Keratinocyte (primary cell): Measurements from ENCODE around the gene TBC1D14.

Experiments
- EZH2 ChIP-seq: IDR thresholded peaks from one replicate; pipeline ENCODE4 v1.6.1; 2012; ENCODE audit warnings: inconsistent platforms, mild to moderate bottlenecking, low read length, moderate library complexity
- TF ChIP-seq, protein P1 (sequence below), 3 experiments: IDR thresholded peaks in 1 of 3; conservative IDR thresholded peaks in 1 of 3; optimal IDR thresholded peaks in 1 of 3; 2 replicates in 2 of 3; 3 replicates in 1 of 3; pipeline versions ENCODE3 to v1.5.1; 2011; ENCODE audit warnings: low read length in 3 of 3, mild to moderate bottlenecking in 3 of 3, moderate library complexity in 2 of 3, control low read depth in 1 of 3, inconsistent platforms in 1 of 3; ENCODE audit not compliant: insufficient read depth in 2 of 3; ENCODE audit errors: extremely low read depth in 1 of 3

DNA sequence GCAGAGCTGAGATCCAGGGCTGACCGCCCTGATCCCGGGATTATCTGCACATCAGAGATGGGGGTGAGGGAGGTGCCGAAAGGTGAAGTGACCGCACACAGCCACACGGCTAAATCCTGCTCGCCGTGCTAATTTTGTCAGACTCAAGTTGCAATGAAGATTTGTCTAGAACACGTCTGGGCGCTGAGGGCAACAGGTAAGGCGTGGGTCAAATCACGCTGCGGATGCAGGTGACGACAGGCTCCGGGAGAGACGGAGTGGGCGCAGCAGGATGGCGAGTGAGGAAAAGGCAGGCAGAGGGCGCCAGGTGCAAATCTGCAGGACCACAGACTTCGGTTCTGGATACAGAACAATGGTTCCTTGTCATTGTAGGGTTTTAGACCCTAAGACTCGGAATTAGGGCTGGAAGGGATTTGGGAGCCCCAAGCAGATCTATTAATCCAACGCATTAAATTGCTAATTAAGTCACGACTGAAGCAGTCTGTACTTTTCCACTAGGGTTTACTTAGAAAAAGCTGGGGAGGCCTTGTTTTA lies 1.9 kb upstream of the TBC1D14 start:
- TF ChIP-seq, protein P1, sequence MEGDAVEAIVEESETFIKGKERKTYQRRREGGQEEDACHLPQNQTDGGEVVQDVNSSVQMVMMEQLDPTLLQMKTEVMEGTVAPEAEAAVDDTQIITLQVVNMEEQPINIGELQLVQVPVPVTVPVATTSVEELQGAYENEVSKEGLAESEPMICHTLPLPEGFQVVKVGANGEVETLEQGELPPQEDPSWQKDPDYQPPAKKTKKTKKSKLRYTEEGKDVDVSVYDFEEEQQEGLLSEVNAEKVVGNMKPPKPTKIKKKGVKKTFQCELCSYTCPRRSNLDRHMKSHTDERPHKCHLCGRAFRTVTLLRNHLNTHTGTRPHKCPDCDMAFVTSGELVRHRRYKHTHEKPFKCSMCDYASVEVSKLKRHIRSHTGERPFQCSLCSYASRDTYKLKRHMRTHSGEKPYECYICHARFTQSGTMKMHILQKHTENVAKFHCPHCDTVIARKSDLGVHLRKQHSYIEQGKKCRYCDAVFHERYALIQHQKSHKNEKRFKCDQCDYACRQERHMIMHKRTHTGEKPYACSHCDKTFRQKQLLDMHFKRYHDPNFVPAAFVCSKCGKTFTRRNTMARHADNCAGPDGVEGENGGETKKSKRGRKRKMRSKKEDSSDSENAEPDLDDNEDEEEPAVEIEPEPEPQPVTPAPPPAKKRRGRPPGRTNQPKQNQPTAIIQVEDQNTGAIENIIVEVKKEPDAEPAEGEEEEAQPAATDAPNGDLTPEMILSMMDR (optimal IDR thresholded peaks at IDR 0.05 in 1 of 3, IDR thresholded peaks at IDR 0.05 in 1 of 3, conservative IDR thresholded peaks at IDR 0.05 in 1 of 3; ENCODE audit: extremely low read depth in 1 of 3, insufficient read depth in 2 of 3, low read length in 3 of 3), result peak in 2 of 3 experiments; percentile 52 to 56
- TF ChIP-seq EZH2, result no peak
